Neural progenitor cell (in vitro differentiated cells): ENCODE results near the gene MTAP. TPM values are rescaled to one million over a fixed set of nuclear protein-coding genes. Genes with fewer than 3 reads are reported as not detected.

Source experiments
- DNase-seq: peaks from one replicate; pipeline ENCODE4 v3.0.0-alpha.2; 2016; ENCODE audit warnings: low spot score
- H2AFZ ChIP-seq: fragments of 200-600 bp; sonication (generic); replicated peaks from 2 replicates; pipeline ENCODE4 v1.6.1; 2016; ENCODE audit warnings: antibody characterized with exemption
- H3F3A ChIP-seq: fragments of 200-600 bp; sonication (generic); 2 replicates; pipeline ENCODE4 v1.6.1; 2016; ENCODE audit warnings: antibody characterized with exemption, low read depth
- H3K27ac ChIP-seq: fragments of 200-600 bp; sonication (generic); 2 replicates; pipeline ENCODE4 v1.5.1; 2016; ENCODE audit warnings: mild to moderate bottlenecking
- H3K27me3 ChIP-seq: fragments of 200-600 bp; sonication (generic); 2 replicates; pipeline ENCODE4 v1.6.1; 2016; ENCODE audit warnings: mild to moderate bottlenecking, moderate library complexity
- H3K36me3 ChIP-seq: fragments of 200-600 bp; sonication (generic); 2 replicates; pipeline ENCODE4 v1.5.1; 2016
- H3K4me1 ChIP-seq: fragments of 200-600 bp; sonication (generic); 2 replicates; pipeline ENCODE4 v1.6.1; 2016; ENCODE audit warnings: mixed run types
- H3K4me2 ChIP-seq: fragments of 200-600 bp; sonication (generic); 2 replicates; pipeline ENCODE4 v1.6.1; 2016
- H3K4me3 ChIP-seq: fragments of 200-600 bp; sonication (generic); 2 replicates; pipeline ENCODE4 v1.5.1; 2016
- H3K79me2 ChIP-seq: fragments of 200-600 bp; sonication (generic); 2 replicates; pipeline ENCODE4 v1.6.1; 2016; ENCODE audit warnings: low read depth
- H3K9ac ChIP-seq: fragments of 200-600 bp; sonication (generic); 2 replicates; pipeline ENCODE4 v1.6.1; 2016
- H3K9me3 ChIP-seq: fragments of 200-600 bp; sonication (generic); 2 replicates; pipeline ENCODE4 v1.5.1; 2016; ENCODE audit warnings: low read depth
- H4K20me1 ChIP-seq: fragments of 200-600 bp; sonication (generic); 2 replicates; pipeline ENCODE4 v1.6.1; 2016; ENCODE audit warnings: low read depth
- H3K27ac Mint-ChIP-seq: 3 replicates; pipeline ENCODE4 v1.8.0; 2021; ENCODE audit warnings: mixed read lengths
- H3K27me3 Mint-ChIP-seq: 2 replicates; pipeline ENCODE4 v1.8.0; 2022; ENCODE audit warnings: low read depth, mild to moderate bottlenecking, inconsistent platforms, moderate library complexity, mixed read lengths; ENCODE audit not compliant: insufficient read depth
- H3K36me3 Mint-ChIP-seq: 3 replicates; pipeline ENCODE4 v1.8.0; 2021; ENCODE audit warnings: mixed read lengths
- H3K4me1 Mint-ChIP-seq: 3 replicates; pipeline ENCODE4 v1.8.0; 2021; ENCODE audit warnings: mixed read lengths
- H3K4me3 Mint-ChIP-seq: 3 replicates; pipeline ENCODE4 v1.8.0; 2021; ENCODE audit warnings: mild to moderate bottlenecking, moderate library complexity, mixed read lengths
- H3K9me3 Mint-ChIP-seq: 3 replicates; pipeline ENCODE4 v1.8.0; 2020; ENCODE audit warnings: mixed read lengths
- EZH2 ChIP-seq: fragments of 200-600 bp; sonication (generic); IDR thresholded peaks from 2 replicates; pipeline ENCODE4 v1.6.1; 2017; ENCODE audit warnings: antibody characterized with exemption, mild to moderate bottlenecking, moderate library complexity
- EZH2phosphoT487 ChIP-seq: fragments of 200-600 bp; sonication (generic); IDR thresholded peaks from 2 replicates; pipeline ENCODE4 v1.6.1; 2017; ENCODE audit warnings: antibody characterized with exemption
- total RNA-seq: library from RNA; depleted of rRNA; stranded (reverse); fragments of >200 nt; gene quantifications from 2 replicates; pipeline ENCODE4 v1.2.3, GENCODE V29; 2015; ENCODE audit warnings: low replicate concordance
- TF ChIP-seq, protein P1 (sequence below): fragments of 200-600 bp; sonication (generic); IDR thresholded peaks from 2 replicates; pipeline ENCODE4 v1.5.1; 2017; ENCODE audit warnings: antibody characterized with exemption, mild to moderate bottlenecking

The MTAP gene
- total RNA-seq, 1 donor from 2014 or later = 21.6 TPM

DNA sequence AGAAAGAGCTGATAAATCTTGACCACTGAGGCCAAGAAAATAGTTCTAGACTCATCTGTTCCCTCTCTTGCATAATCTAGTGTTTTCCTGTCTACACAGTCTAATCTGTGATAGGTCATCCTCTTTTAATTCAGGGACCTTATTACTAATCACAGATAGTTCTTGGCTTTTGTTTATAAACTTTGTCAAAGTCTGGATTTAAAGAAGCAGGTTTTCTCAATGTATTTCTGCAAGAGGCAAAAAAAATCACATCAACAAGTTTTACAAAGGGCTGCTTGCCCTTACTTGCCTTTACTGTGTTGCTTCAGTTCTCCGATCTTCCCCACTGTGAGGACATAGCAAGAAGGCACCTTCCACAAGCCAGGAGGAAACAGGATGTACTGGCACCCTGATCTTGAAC lies 43.9 kb upstream of the MTAP start:
- H3K4me1 ChIP-seq = no peaks in the 10 kb centered on the region
- Mint-ChIP-seq H3K27me3 (peaks cover 2% of the 10 kb centered on the region), H3K27ac (no peak overlapping the region), H3K9me3 (peaks cover 2% of the 10 kb centered on the region), H3K4me1 (no peaks in the 10 kb centered on the region), H3K36me3 (no peaks in the 10 kb centered on the region), H3K4me3 (no peak overlapping the region)
- no peaks in the 10 kb centered on the region for H4K20me1 ChIP-seq
- no peak overlapping the region for H3K4me3 ChIP-seq
- no peak overlapping the region for H3K4me2 ChIP-seq
- no peak for TF ChIP-seq EZH2phosphoT487
- TF ChIP-seq EZH2 = no peak
- TF ChIP-seq, protein P1, sequence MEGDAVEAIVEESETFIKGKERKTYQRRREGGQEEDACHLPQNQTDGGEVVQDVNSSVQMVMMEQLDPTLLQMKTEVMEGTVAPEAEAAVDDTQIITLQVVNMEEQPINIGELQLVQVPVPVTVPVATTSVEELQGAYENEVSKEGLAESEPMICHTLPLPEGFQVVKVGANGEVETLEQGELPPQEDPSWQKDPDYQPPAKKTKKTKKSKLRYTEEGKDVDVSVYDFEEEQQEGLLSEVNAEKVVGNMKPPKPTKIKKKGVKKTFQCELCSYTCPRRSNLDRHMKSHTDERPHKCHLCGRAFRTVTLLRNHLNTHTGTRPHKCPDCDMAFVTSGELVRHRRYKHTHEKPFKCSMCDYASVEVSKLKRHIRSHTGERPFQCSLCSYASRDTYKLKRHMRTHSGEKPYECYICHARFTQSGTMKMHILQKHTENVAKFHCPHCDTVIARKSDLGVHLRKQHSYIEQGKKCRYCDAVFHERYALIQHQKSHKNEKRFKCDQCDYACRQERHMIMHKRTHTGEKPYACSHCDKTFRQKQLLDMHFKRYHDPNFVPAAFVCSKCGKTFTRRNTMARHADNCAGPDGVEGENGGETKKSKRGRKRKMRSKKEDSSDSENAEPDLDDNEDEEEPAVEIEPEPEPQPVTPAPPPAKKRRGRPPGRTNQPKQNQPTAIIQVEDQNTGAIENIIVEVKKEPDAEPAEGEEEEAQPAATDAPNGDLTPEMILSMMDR = no peak
- H2AFZ ChIP-seq = no peak overlapping the region
- no peaks in the 10 kb centered on the region for H3F3A ChIP-seq
- no peak overlapping the region for H3K27ac ChIP-seq
- H3K27me3 ChIP-seq = peaks cover 100% of the 10 kb centered on the region
- DNase-seq = no peak
- H3K9ac ChIP-seq = no peak overlapping the region
- no peaks in the 10 kb centered on the region for H3K36me3 ChIP-seq
- no peaks in the 10 kb centered on the region for H3K9me3 ChIP-seq
- no peaks in the 10 kb centered on the region for H3K79me2 ChIP-seq

DNA sequence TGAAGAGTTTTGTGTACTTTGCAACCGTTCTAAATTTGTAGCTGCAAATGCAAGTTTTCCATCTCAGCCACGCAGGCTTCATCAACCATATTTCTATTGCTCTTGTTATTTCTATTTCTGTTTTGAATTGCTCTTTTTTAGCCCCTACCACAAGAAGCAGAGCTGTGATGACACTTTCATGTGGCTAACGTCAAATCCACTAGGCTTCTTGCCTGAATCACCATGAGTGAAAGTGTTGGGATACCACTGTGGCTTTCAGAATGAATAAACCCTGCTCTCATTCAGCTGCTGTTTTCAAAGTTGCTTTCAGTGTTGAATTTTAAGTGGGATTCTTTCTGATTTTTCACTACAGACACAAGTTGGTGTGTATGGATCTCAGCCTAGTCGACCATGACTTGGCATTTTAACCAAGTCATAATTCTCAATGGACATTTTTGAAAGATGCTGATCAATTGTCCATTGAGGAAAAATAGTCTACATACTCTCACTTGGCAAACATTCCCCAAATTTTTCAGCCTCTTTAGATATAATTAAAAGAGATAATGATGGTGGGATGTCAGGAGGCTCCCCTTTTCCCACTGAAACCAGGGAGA lies 41.0 kb upstream of the MTAP start:
- TF ChIP-seq EZH2phosphoT487 = no peak
- no peak for TF ChIP-seq EZH2
- TF ChIP-seq, protein P1 = no peak
- no peaks in the 10 kb centered on the region for H3K36me3 Mint-ChIP-seq
- Histone ChIP-seq H3K79me2 (no peaks in the 10 kb centered on the region), H3K4me1 (no peaks in the 10 kb centered on the region), H3F3A (no peaks in the 10 kb centered on the region), H4K20me1 (no peaks in the 10 kb centered on the region), H3K27ac (no peak overlapping the region), H2AFZ (no peak overlapping the region), H3K27me3 (peaks cover 97% of the 10 kb centered on the region), H3K36me3 (no peaks in the 10 kb centered on the region), H3K9me3 (no peaks in the 10 kb centered on the region), H3K9ac (no peak overlapping the region), H3K4me3 (no peak overlapping the region), H3K4me2 (no peak overlapping the region)
- DNase-seq = no peak
- H3K9me3 Mint-ChIP-seq = no peaks in the 10 kb centered on the region
- H3K27ac Mint-ChIP-seq = no peak overlapping the region
- no peaks in the 10 kb centered on the region for H3K4me1 Mint-ChIP-seq
- H3K27me3 Mint-ChIP-seq = peaks cover 2% of the 10 kb centered on the region
- H3K4me3 Mint-ChIP-seq = no peak overlapping the region

DNA sequence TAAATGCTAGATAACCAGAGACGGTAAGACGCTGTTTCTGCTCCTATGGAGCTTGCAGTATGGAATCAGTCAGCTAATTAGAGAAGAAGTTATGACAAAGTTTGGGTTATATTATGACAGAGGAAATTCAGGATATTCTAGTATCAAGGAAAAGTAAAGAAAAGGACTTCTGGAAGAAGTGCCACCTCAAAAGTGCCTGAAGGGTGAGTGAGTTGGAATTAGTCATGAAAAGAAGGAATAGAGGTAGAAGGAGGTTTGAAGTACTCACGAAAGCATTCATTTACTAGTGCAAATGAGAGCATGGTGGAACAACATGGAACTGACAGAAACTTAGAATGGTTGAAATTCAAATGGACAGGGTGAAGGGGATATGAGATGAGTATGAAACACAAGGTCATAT lies 40.4 kb upstream of the MTAP start:
- H3K36me3 Mint-ChIP-seq = no peaks in the 10 kb centered on the region
- Histone ChIP-seq H3F3A (no peaks in the 10 kb centered on the region), H3K4me1 (no peaks in the 10 kb centered on the region), H3K4me2 (no peak overlapping the region), H2AFZ (no peak overlapping the region), H3K27ac (no peak overlapping the region), H3K9me3 (no peaks in the 10 kb centered on the region), H3K27me3 (peaks cover 94% of the 10 kb centered on the region), H3K79me2 (no peaks in the 10 kb centered on the region), H4K20me1 (no peaks in the 10 kb centered on the region), H3K4me3 (no peak overlapping the region), H3K36me3 (no peaks in the 10 kb centered on the region), H3K9ac (no peak overlapping the region)
- H3K27ac Mint-ChIP-seq = no peak overlapping the region
- no peaks in the 10 kb centered on the region for H3K4me1 Mint-ChIP-seq
- H3K4me3 Mint-ChIP-seq = no peak overlapping the region
- H3K27me3 Mint-ChIP-seq = peaks cover 2% of the 10 kb centered on the region
- H3K9me3 Mint-ChIP-seq = no peaks in the 10 kb centered on the region
- no peak for DNase-seq
- TF ChIP-seq EZH2phosphoT487 (no peak), EZH2 (no peak)

DNA sequence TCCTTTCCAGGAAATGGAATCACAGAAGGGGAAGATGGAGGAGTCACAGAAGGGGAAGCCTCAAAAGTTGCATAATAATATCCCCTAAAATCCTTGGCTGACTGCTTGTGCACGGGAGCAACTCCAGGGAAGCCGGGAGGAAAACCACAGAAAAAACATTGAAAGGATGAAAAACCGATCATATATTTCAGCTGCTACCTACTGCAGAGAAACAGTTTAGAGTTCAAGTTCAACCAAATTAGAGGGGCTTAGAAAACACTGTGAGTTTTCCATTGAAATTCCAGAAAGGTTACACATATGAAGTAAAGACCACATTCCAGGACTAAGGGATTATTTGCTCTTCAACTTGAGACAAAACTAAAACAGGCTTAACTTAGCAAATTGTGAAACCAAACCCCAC lies 37.6 kb upstream of the MTAP start:
- Mint-ChIP-seq H3K4me1 (no peaks in the 10 kb centered on the region), H3K36me3 (no peaks in the 10 kb centered on the region), H3K9me3 (no peaks in the 10 kb centered on the region), H3K27me3 (peaks cover 2% of the 10 kb centered on the region), H3K4me3 (no peak overlapping the region), H3K27ac (no peak overlapping the region)
- Histone ChIP-seq H2AFZ (no peak overlapping the region), H3K27ac (no peak overlapping the region), H3K4me3 (no peak overlapping the region), H3K27me3 (peaks cover 87% of the 10 kb centered on the region), H3K4me2 (no peak overlapping the region), H4K20me1 (no peaks in the 10 kb centered on the region), H3F3A (no peaks in the 10 kb centered on the region), H3K9me3 (no peaks in the 10 kb centered on the region), H3K79me2 (no peaks in the 10 kb centered on the region), H3K36me3 (no peaks in the 10 kb centered on the region), H3K4me1 (no peaks in the 10 kb centered on the region), H3K9ac (no peak overlapping the region)
- TF ChIP-seq EZH2 = no peak
- TF ChIP-seq, protein P1 = no peak
- no peak for TF ChIP-seq EZH2phosphoT487
- DNase-seq = no peak
